GM19025 (cell line): Measurements from ENCODE around the gene SLC6A13.
"Not testable (repeated sequence)": the region's sequence is repeated elsewhere in the genome, so short reads cannot be mapped to it uniquely, and the experiment has no call there.

Experiments
- ATAC-seq: cut with Tn5 transposase; IDR thresholded peaks from one replicate; pipeline ENCODE4 v1.9.1; 2021; ENCODE audit warnings: mild to moderate bottlenecking, low read depth, moderate library complexity; ENCODE audit not compliant: unreplicated experiment

The SLC6A13 gene

GRCh38 chr12:218728-219590 is 43.7 kb downstream of the SLC6A13 start:
- ATAC-seq: no peak

DNA sequence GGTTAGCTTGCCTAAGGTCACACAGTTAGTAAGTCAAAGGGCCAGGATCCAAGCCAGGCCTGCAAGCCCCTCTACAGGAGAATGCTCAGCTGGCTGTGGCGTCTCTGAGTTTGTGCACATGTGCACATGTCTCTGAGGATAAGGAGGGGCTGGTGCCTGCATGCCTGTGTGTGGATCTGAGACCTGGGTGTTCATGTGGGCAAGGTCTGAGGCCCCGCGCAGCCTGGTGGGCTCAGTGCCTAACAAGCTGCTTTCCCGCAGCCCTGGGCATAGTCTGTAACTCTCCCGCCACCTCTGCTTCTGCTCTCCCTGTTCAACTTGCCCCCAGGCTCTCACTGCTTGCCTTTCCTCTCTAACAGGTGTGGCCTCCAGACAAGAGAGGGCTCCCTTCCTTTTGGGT is 44.4 kb downstream of the SLC6A13 start:
- ATAC-seq: no peak

DNA sequence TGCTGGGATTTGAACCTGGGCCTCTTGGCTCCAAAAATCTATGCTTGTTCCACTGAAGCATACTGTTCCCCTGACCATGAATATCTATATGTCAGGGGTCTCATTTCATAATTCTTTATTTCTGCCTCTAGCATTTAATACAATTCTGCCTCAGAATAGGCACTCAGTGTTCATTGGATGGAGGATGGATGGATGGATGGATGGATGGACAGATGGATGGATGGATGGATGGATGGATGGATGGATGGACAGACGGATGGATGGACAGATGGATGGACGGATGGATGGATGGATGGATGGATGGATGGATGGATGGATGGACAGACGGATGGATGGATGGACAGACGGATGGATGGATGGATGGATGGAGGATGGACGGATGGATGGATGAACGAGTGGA is 45.6 kb downstream of the SLC6A13 start:
- ATAC-seq: not testable (repeated sequence)

GRCh38 chr12:215116-215515 is 47.5 kb downstream of the SLC6A13 start:
- no peak for ATAC-seq

DNA sequence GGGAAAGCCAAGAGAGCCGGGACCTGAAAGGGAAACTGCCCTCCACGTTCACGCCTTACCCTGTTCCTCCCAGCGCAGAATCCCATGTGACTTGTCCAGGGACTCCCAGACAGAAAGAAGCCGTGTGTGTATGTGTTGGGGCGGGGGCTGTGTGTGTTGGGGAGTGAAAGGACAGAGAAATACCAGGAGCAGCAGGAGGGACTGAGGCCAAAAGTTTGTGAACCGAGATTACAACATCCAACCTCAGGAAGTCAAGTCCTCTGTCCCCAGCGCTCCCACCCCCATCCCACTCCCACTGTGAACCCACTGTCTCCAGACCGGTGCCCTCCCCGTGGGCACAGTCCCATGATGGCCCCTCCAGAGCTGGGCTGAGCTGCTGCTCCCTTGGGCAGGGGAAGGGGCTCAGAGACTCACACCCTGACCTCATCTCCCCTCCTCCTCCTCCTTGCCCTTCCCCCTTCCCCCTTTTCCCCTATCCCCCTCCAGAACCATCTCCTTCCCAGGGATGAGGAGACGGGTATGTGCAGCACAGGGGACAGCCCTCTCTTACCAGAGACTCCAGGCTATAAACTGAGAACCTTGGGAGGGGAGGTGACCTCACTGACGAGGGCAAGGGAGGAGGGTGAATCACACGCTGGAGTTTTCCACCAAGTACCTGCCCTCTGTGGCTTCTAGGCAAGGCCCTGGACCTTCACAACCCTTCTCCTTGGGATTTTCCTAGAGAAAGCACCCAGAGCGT is 48.5 kb downstream of the SLC6A13 start, which contains the start of gene SLC6A12:
Gene SLC6A12, minus strand, starts transcription at position 155 of the 739 bp plus-strand sequence. CDS start 4,171 bp downstream, outside the sequence.
- ATAC-seq: no peak

DNA sequence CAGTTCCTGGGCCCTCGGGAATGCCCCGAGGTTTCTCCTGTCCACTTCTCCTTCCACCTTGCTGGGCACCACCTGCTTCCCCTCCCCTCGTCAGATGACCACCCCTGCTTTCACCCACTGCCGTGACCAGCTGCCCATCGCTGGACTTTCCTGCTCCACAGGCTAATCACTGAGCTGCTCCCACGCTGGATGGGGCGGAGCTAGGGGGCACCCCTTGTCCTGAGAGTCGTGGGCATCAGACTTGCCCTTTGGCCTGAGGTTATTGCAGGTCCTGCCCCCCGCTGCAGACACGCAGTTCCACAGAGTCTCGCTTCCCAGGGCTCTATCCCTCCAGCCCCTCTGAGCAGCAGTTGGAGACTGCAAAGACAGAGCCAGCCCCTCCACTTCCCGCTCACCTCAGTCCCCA is 49.1 kb downstream of the SLC6A13 start:
- no peak for ATAC-seq

- no peak for ATAC-seq
These were observed 49.7 kb downstream of the SLC6A13 start for GRCh38 chr12:212715-213526.

GRCh38 chr12:212415-212714 is 50.3 kb downstream of the SLC6A13 start:
- no peak for ATAC-seq

DNA sequence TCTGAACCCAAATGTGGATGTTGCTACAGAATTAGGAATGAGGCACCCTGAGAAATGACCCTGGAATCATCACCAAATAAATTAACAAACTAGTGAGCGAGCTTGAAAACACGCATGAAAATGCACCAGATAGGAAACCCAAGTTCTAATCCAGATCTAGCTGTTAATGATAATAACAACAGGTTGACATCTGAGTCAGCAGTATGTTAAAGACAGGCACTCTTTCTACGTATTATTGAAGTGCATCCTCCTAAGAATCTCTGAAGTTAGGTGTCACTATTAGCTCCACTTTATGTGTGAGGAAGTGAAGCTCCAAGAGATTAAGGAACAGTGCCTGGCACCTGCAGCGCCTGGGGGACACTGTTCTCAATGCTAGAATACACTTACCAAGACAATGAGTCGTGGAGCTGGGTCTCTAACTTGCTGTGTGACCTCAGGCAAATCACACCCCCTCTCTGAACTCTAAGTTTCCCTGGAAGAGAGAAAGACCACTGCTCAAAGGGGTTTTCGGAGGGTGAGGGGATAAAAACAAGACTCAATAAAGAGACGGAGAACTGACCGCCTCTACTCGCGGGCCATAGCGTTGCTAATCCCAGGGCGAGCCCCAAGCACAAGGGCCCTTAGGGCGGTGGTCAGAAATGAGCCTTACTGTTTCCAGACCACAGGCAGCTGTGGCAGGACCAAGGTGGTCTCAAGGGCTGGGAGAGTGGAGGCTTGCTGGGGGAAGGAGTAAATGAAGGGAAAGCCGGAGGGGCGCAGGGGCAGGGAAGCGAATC is 50.8 kb downstream of the SLC6A13 start:
- no peak for ATAC-seq

DNA sequence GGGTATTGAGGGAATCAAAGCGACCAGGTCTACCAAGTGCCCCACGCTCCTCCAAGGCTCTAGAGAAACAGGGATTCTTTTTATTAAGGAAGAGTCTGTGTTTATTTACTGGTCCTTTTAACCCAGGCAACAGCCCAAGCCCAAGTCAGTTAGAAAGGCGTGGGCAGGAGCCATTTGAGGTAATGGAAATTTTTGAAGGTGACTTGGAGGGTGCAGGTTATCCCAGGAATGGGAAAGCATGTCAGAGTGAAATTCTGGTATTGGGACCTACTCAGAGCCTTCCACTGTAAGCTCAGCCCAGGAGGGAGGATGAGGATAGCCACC is 51.5 kb downstream of the SLC6A13 start:
- ATAC-seq: no peak

DNA sequence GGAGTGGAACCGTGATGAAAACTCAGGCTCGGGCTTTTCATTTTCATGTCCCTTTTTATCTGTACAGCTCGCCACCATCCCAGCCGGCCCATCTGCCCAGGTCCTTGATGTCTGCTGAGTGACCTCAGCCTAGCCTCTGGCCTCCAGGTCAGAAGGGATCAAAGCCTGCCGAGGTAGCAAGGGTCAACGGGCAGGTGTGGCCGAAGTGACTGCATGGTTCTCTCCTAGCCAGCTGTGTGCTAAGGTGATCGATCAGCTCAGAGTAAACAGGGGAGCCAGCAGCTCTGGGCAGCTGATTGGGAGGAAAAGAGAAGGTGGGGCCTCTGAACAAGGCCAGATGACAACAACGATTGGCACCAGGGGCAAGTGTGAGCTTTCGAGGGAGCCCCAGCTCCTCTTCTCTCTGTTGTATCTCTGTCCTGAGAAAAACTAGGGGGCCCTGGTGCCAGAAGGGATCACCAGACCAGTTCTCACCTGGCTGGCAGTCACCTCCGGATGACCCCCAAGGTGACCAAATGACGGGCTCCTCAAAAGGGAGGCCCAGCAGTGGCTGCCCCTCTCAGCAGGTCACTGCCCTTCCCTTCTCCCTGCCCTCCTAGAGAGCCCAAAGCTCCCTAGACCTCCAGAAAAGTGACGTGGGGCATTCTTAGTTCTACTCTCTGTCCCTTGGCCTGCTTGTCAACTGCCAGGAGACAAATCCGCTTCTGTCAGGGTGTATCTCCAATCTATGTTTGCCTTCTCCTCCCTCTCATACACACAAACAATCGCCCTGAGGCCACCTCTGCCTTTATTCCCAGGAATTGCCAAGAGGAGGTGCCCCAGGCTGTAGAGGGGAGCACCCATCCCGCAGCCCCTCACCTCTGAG is 52.1 kb downstream of the SLC6A13 start:
- no peak for ATAC-seq

DNA sequence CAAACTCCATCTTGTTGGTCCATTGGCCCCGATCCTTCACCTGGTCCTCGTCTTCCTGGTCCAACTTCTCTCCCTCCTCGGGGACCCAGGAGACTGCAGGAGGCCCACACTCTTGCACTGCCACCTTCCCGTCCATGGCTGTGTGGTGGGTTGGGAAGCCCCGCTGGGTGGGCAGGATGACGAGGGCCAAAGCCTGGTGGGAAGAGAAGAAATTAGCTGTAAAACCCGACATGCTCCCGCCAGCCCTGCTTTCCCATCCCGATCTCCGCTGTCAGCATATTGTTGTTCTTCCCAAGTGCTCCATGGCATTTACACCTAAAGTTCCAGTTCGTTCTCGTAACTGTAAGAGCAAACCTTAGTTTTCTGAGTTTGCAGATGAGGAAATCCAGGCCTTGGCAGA is 52.8 kb downstream of the SLC6A13 start:
- ATAC-seq: no peak

DNA sequence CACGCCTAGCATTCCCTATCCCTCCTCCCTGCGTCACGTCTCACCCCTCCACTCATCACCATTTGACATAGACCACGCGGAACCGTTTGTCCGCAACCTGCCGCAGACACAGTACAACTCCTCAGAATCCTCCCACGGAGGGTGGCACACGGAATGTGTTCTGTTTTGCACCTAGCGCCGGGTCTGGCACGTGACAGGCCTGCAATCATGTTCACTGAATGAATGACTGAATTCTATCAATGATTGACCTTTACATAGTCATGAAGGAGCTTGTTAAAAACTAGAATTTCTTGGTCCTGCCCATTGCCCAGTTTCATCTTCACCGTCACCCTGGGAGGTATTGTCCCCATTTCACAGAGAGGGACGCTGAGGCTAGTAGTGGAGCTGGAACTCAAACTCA is 53.4 kb downstream of the SLC6A13 start:
- ATAC-seq: no peak

DNA sequence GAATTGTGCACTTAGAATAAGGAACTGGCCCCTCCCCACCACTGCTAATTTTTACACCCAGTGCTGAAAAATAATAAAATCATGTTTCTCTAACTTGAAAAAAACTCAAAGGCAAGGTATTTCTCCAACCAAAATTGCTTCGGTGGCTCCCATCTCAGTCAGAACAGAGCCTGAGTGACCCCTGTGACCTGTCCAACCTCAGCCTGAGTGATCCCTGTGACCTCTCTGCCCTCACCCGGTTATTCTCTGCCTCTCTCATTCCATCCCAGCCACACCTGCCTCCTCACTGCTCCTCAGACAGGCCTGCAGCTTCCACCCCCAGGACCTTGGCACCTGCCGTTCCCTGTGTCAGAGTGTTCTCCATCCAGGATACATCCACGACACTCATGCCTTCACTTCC is 53.8 kb downstream of the SLC6A13 start:
- ATAC-seq: no peak

- no peak for ATAC-seq
These were observed 54.8 kb downstream of the SLC6A13 start for GRCh38 chr12:207804-208203.

GRCh38 chr12:206746-207440 is 55.7 kb downstream of the SLC6A13 start:
- no peak for ATAC-seq

- ATAC-seq: no peak
These were observed 57.6 kb downstream of the SLC6A13 start for GRCh38 chr12:205026-205425.

GRCh38 chr12:204261-204678 is 58.4 kb downstream of the SLC6A13 start:
- no peak for ATAC-seq
